Stomach (tissue), 19 donors: Measurements from ENCODE around the gene CSRP1. TPM values are rescaled to one million over a fixed set of nuclear protein-coding genes. Genes with fewer than 3 reads are reported as not detected.

Experiments used
- DNase-seq, 2 donors: peaks; one replicate each; pipeline versions ENCODE4 v3.0.0 to v3.0.0-alpha.2; 2013 to 2019
- H3K27ac ChIP-seq, 5 donors: fragments of 200-600 bp in 4 of 5; sonication (generic) in 4 of 5; one replicate each; pipeline ENCODE4 v1.5.1; 2013 to 2019; ENCODE audit warnings: mild to moderate bottlenecking in 1 of 5, moderate library complexity in 1 of 5
- H3K27me3 ChIP-seq, 3 donors: fragments of 200-600 bp; sonication (generic); one replicate each; pipeline ENCODE4 v1.5.1; 2017 to 2019; ENCODE audit warnings: mixed run types in 1 of 3
- H3K36me3 ChIP-seq, 4 donors: fragments of 200-600 bp; sonication (generic); 1 replicate in 3 of 4; 2 replicates in 1 of 4; pipeline ENCODE4 v1.5.1; 2016 to 2019
- H3K4me1 ChIP-seq, 4 donors: fragments of 200-600 bp; sonication (generic); one replicate each; pipeline ENCODE4 v1.5.1; 2016 to 2019
- H3K4me3 ChIP-seq, 4 donors: fragments of 200-600 bp; sonication (generic) in 3 of 4; one replicate each; pipeline ENCODE4 v1.5.1; 2016 to 2019; ENCODE audit warnings: mild to moderate bottlenecking in 1 of 4
- H3K9me3 ChIP-seq, 4 donors: fragments of 200-600 bp; sonication (generic); one replicate each; pipeline ENCODE4 v1.5.1; 2016 to 2019
- EP300 ChIP-seq: sonication (generic); formaldehyde crosslinking; IDR thresholded peaks from one replicate; pipeline ENCODE4 v1.6.1; 2017; ENCODE audit warnings: antibody characterized with exemption
- POLR2A ChIP-seq, 4 donors: fragments of 450-650 bp; IDR thresholded peaks; one replicate each; pipeline ENCODE4 v1.6.1; 2016; ENCODE audit warnings: antibody characterized with exemption in 4 of 4, control low read depth in 2 of 4, mild to moderate bottlenecking in 1 of 4, moderate library complexity in 1 of 4
- POLR2AphosphoS5 ChIP-seq, 3 donors: sonication (generic); formaldehyde crosslinking; IDR thresholded peaks; one replicate each; pipeline ENCODE4 v1.6.1; 2016; ENCODE audit warnings: antibody characterized with exemption in 3 of 3
- WGBS, 5 donors: extraction: QIAGEN DNeasy Blood & Tissue Kit in 3 of 5; methylation state at CpG; one replicate each; pipeline versions ENCODE4 v1.1.5 to v1.1.7; 2013 to 2018; 5-methylcytosine and 5-hydroxymethylcytosine counted together
- intact Hi-C: fragments of 100-400 bp; cut with DNase I; formaldehyde crosslinking; loops from one replicate; pipeline ENCODE4 v1.15.1; 2023; ENCODE audit warnings: low total_unique reads
- long read RNA-seq, 10 donors: transcript quantifications; one replicate each; lab custom pipeline, GENCODE V29; 2026
- polyA plus RNA-seq, 3 donors: library from polyadenylated mRNA; stranded (reverse); fragments of 200-250 nt; gene quantifications; one replicate each; pipeline ENCODE4 v1.2.3, GENCODE V29; 2013
- total RNA-seq, 5 donors: library from RNA; depleted of rRNA; stranded (reverse); fragments of >200 nt; gene quantifications; one replicate each; pipeline versions ENCODE4 v1.1.0 to v1.2.3, GENCODE V29; 2014 to 2016
- TF ChIP-seq, protein P1 (sequence below), 7 experiments: fragments of 450-650 bp in 4 of 7; fragments of 200-600 bp in 3 of 7; sonication (generic) in 3 of 7; IDR thresholded peaks; one replicate each; pipeline ENCODE4 v1.5.1; 2016 to 2019; ENCODE audit warnings: antibody characterized with exemption in 7 of 7, control low read depth in 2 of 7, mild to moderate bottlenecking in 1 of 7
- donor health status: healthy with polysubstance abuse.
- donor health status: Bipolar disorder and iron deficiency.
- donor health status: healthy.

Gene CSRP1
- total RNA-seq (1,000 to 10,000 TPM in 2 of 5 donors, 100 to 1,000 TPM in 3; 304 to 2,162 (median 853) TPM), polyA plus RNA-seq (100 to 1,000 TPM; 220 to 641 (median 274) TPM)
- long read RNA-seq, donor 1, full-length matches to known transcripts: 68 of 97 reads
- long read RNA-seq, donor 1, partial matches to known transcripts: 29 of 97 reads
- long read RNA-seq, donor 1, other reads (novel, unspliced or antisense): 0 of 97 reads
- long read RNA-seq, donor 2, full-length matches to known transcripts: 61 of 77 reads
- long read RNA-seq, donor 2, partial matches to known transcripts: 16 of 77 reads
- long read RNA-seq, donor 2, other reads (novel, unspliced or antisense): 0 of 77 reads
- long read RNA-seq, donor 3, full-length matches to known transcripts: 46 of 51 reads
- long read RNA-seq, donor 3, partial matches to known transcripts: 5 of 51 reads
- long read RNA-seq, donor 3, other reads (novel, unspliced or antisense): 0 of 51 reads
- long read RNA-seq, donor 4, full-length matches to known transcripts: 19 of 19 reads
- long read RNA-seq, donor 4, partial matches to known transcripts: 0 of 19 reads
- long read RNA-seq, donor 4, other reads (novel, unspliced or antisense): 0 of 19 reads
- long read RNA-seq, donor 5, full-length matches to known transcripts: 88 of 105 reads
- long read RNA-seq, donor 5, partial matches to known transcripts: 17 of 105 reads
- long read RNA-seq, donor 5, other reads (novel, unspliced or antisense): 0 of 105 reads
- long read RNA-seq, donor 6: 0 reads
- long read RNA-seq, donor 7, full-length matches to known transcripts: 202 of 244 reads
- long read RNA-seq, donor 7, partial matches to known transcripts: 42 of 244 reads
- long read RNA-seq, donor 7, other reads (novel, unspliced or antisense): 0 of 244 reads
- long read RNA-seq, donor 8, full-length matches to known transcripts: 54 of 64 reads
- long read RNA-seq, donor 8, partial matches to known transcripts: 10 of 64 reads
- long read RNA-seq, donor 8, other reads (novel, unspliced or antisense): 0 of 64 reads
- long read RNA-seq, donor 9, full-length matches to known transcripts: 77 of 105 reads
- long read RNA-seq, donor 9, partial matches to known transcripts: 28 of 105 reads
- long read RNA-seq, donor 9, other reads (novel, unspliced or antisense): 0 of 105 reads
- long read RNA-seq, donor 10, full-length matches to known transcripts: 35 of 35 reads
- long read RNA-seq, donor 10, partial matches to known transcripts: 0 of 35 reads
- long read RNA-seq, donor 10, other reads (novel, unspliced or antisense): 0 of 35 reads

DNA sequence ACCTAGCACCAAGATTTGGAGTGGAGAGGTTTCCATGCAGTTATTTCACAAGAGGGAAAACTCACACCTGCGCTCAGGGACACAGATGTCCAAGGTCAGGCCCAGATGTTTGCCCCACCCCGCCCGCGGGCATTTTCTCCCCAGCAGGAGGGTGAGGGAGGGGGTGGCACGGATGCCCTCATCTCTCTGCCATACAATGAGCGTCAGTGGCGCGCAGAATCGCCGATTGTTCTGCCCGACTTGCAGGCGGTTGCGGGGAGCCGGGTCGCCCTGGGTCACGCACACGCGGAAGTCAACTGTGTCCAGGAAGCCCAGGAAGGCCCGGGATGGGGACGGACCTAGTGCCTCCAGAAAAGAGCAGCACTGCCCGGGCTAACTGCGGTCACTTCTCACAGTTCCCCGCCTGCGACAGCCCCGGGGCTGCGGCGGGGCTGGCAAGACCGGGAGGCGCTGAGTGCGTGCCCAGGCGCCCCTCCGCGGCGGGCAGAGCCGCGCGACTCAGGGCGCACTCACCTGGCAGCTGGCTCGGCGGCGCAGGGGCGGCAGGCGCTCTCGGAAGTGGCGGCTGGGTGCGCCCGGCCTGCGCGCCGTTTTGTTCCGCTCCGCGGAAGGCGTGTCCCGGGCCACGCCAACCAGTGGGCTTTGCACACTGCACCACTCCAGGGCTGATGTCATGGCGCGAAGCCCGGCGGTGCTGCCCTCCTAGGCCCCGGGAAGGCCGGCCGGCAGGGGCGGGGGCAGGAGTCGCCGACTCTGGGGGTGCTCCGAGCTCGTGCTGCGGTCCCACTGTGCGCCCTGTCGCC is at the start of gene CSRP1:
Gene CSRP1 (minus strand): TSS at position 567 of the 803 bp plus-strand sequence. CDS start 10,820 bp downstream, outside the sequence.
- Histone ChIP-seq H3K27me3 (no peaks in the 10 kb centered on the region), H3K9me3 (no peaks in the 10 kb centered on the region), H3K4me1 (peaks cover 49 to 73% (median 67%) of the 10 kb centered on the region in 4 donors), H3K36me3 (no peaks in the 10 kb centered on the region), H3K27ac (peak within 1 kb of the TSS; percentile 93 to 97 (median 95)), H3K4me3 (peak within 1 kb of the TSS; percentile 60 to 77 (median 74))
- DNase-seq: peak; percentile 90 to 97
- 0 to 1% (median 1%) methylated on average over 25 to 71 of the region's 71 CpGs for WGBS, 5 donors
- intact Hi-C loops: no loop called here
- TF ChIP-seq POLR2A (IDR thresholded peaks at IDR 0.05): peak in 2 of 4 donors; percentile 18 to 50
- TF ChIP-seq EP300: no peak
- TF ChIP-seq POLR2AphosphoS5 (IDR thresholded peaks at IDR 0.05): peak; percentile 93 to 98 (median 98)
- TF ChIP-seq, protein P1, sequence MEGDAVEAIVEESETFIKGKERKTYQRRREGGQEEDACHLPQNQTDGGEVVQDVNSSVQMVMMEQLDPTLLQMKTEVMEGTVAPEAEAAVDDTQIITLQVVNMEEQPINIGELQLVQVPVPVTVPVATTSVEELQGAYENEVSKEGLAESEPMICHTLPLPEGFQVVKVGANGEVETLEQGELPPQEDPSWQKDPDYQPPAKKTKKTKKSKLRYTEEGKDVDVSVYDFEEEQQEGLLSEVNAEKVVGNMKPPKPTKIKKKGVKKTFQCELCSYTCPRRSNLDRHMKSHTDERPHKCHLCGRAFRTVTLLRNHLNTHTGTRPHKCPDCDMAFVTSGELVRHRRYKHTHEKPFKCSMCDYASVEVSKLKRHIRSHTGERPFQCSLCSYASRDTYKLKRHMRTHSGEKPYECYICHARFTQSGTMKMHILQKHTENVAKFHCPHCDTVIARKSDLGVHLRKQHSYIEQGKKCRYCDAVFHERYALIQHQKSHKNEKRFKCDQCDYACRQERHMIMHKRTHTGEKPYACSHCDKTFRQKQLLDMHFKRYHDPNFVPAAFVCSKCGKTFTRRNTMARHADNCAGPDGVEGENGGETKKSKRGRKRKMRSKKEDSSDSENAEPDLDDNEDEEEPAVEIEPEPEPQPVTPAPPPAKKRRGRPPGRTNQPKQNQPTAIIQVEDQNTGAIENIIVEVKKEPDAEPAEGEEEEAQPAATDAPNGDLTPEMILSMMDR (IDR thresholded peaks at IDR 0.05): peak in 1 of 7 experiments; percentile 6

DNA sequence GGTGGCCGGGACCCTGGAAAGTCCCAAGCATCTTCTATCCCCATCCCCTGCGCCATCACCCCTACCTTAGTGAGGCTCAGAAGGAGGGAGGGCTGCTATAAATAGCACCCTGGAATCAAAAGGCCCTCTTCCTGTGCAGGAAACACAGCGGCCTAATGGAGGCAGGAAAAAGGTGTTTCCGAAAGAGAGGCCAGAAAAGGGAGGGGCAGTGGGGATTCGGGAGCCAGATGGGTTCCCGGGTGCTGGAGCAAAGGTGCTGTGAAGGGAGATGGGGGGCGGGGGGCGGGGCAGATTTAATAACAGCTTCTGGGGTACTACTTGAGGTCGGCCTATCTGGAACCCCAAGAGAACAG is 48.6 kb upstream of the CSRP1 start:
- H3K27me3 ChIP-seq: no peaks in the 10 kb centered on the region
- H3K4me1 ChIP-seq: peaks cover 10 to 48% (median 11%) of the 10 kb centered on the region in 4 donors
- DNase-seq: peak in 1 of 2 donors; percentile 44
- TF ChIP-seq POLR2AphosphoS5 (IDR thresholded peaks at IDR 0.05): peak in 2 of 3 donors; percentile 3 to 43
- TF ChIP-seq, protein P1 (IDR thresholded peaks at IDR 0.05): no peak
- WGBS, 5 donors: 55 to 79% (median 74%) methylated on average over 9 of the region's 9 CpGs
- no peak overlapping the region for H3K4me3 ChIP-seq
- no peaks in the 10 kb centered on the region for H3K9me3 ChIP-seq
- H3K36me3 ChIP-seq: no peaks in the 10 kb centered on the region
- H3K27ac ChIP-seq: peak overlapping the region in 2 of 5 donors; percentile 21 to 45
- intact Hi-C loops: loop anchor here (10.0 kb wide), 1 partner anchor 239 kb away; no protein-coding TSS in a partner anchor

DNA sequence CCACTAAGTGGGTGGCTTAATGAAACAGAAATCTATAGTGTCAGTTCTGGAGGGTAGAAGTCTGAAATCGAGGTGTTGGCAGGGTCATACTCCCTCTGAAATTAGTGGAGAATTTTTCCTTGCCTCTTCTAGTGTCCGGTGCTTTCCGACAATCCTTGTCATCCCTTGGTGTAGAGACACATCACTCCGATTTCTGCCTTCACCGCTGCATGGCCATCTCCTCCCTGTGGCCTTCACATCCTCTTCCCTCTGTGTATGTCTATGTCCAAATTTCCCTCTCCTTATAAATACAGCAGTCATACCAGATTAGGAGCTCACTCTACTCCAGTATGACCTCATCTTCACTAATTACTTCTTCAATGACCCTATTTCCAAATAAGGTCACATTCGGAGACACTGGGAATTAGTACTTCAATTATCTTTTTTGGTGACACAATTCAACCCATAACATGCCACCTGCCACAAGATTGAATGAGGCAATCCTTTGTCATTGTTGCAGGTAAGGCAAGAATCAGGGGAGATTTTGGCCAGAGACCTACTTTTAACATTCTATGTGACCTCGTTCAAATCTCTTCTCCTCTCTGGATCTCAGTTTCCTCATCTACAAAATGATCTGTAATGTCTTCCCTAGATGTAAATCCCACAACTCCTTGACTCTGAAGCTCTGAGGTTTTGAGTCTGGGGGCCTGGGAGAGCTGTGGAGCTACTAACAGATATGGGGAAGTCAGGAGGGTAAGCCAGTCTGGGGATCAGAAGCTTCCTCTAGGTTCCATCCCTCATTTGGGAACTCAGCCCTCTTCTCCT is 48.1 kb upstream of the CSRP1 start:
- Histone ChIP-seq H3K36me3 (no peaks in the 10 kb centered on the region), H3K4me3 (no peak overlapping the region), H3K9me3 (no peaks in the 10 kb centered on the region), H3K27ac (peak overlapping the region in 3 of 5 donors; percentile 11 to 69 (median 21)), H3K27me3 (no peaks in the 10 kb centered on the region), H3K4me1 (peaks cover 6 to 47% (median 9%) of the 10 kb centered on the region in 4 donors)
- DNase-seq: no peak
- TF ChIP-seq POLR2AphosphoS5 (IDR thresholded peaks at IDR 0.05) (no peak), EP300 (no peak), POLR2A (IDR thresholded peaks at IDR 0.05) (no peak)
- TF ChIP-seq, protein P1 (IDR thresholded peaks at IDR 0.05): no peak
- intact Hi-C loops: loop anchor here (10.0 kb wide), 1 partner anchor 240 kb away; no protein-coding TSS in a partner anchor
- WGBS, 5 donors: 83 to 88% (median 84%) methylated on average over 7 of the region's 7 CpGs
